ENCODE measurements around the gene RSF1.

- TF ChIP-seq, protein P1, sequence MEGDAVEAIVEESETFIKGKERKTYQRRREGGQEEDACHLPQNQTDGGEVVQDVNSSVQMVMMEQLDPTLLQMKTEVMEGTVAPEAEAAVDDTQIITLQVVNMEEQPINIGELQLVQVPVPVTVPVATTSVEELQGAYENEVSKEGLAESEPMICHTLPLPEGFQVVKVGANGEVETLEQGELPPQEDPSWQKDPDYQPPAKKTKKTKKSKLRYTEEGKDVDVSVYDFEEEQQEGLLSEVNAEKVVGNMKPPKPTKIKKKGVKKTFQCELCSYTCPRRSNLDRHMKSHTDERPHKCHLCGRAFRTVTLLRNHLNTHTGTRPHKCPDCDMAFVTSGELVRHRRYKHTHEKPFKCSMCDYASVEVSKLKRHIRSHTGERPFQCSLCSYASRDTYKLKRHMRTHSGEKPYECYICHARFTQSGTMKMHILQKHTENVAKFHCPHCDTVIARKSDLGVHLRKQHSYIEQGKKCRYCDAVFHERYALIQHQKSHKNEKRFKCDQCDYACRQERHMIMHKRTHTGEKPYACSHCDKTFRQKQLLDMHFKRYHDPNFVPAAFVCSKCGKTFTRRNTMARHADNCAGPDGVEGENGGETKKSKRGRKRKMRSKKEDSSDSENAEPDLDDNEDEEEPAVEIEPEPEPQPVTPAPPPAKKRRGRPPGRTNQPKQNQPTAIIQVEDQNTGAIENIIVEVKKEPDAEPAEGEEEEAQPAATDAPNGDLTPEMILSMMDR (IDR thresholded peaks at IDR 0.05), result no peak
- TF ChIP-seq POLR2A (IDR thresholded peaks at IDR 0.05), result no peak
Observed at GRCh38 chr11:77672264-77672663, 148.3 kb downstream of the RSF1 start.
